ENCODE data around the gene TMEM255B.

TMEM255B gene

DNA sequence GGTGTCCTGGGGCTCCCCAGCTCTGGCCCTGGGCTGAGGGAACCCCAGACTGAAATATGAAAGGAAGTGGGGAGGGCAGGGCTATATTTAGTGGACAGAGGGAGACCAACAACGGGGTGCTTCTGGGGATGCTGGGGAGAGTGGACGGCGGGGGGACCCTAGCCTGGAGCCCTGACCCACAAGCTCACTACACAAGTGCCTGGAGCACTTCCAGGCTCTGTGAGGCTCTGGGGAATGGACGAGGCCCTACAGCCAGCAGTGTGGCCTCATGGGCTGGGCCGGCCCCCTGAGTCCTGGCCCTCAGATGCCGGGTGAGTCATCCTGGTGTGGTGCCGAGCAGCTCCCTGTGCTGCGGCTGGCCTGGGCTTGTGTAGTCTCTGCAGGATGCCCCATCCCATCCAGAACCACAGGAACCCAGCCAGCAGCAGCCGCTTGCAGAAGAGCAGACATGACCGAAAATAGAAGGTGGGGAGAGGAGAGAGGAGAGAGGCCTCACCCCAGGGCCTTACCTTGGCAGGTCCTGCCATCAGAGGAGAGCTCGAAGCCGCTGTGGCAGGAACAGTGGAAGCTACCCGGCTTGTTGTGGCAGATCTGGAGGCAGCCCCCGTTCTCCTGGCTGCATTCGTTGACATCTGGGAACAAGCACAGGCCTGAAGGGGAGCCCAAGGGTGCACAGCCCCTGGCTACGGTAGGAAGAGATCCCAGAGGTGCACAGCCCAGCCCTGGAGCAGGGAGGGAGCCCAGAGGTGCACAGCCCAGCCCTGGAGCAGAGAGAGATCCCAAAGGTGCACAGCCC lies 78.7 kb downstream of the TMEM255B start:
- peak; percentile 26 to 65 (median 43) for DNase-seq

- no peak for DNase-seq
These were observed 79.7 kb downstream of the TMEM255B start for GRCh38 chr13:113838711-113839201.

- DNase-seq, result no peak
These were observed 80.6 kb downstream of the TMEM255B start for GRCh38 chr13:113839536-113840204.

- DNase-seq, result no peak
These were observed 81.7 kb downstream of the TMEM255B start for GRCh38 chr13:113840541-113841352.

GRCh38 chr13:113841353-113841650 lies 82.3 kb downstream of the TMEM255B start:
- no peak for DNase-seq

DNA sequence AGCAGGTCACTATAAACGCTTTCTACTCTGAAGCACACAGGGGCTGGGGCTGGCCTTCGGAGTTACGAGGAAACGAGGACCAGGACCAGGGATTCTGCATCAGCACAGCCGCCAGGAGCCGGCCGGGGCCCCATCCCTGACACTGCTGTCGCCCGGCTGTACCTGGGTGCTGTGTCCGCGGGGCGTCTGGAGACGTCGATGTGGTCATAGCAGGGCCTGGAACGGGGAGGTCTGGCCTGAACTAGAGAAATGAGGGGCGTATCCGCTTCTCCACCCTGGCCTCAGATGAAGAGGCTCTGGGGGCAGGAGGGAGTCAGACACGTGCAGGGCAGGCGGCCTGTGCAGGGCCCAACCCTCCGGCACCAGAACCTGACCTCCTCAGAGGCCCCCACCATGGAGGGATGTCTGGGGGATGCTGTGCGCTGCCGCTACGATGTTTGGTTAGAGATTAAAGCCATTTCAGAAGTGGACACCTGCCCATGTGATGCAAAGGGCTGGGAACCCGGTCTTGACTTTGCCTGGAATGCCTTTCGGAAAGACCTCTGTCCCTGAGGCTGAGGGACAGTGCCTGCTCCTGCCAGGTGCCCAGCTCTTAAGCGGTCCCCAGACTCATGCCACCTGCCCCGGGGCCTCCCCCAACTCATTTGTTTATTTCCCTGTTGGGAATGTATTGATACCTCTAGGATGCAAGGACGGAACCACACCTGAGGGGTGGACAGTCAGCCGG lies 83.5 kb downstream of the TMEM255B start:
- DNase-seq, result no peak

DNA sequence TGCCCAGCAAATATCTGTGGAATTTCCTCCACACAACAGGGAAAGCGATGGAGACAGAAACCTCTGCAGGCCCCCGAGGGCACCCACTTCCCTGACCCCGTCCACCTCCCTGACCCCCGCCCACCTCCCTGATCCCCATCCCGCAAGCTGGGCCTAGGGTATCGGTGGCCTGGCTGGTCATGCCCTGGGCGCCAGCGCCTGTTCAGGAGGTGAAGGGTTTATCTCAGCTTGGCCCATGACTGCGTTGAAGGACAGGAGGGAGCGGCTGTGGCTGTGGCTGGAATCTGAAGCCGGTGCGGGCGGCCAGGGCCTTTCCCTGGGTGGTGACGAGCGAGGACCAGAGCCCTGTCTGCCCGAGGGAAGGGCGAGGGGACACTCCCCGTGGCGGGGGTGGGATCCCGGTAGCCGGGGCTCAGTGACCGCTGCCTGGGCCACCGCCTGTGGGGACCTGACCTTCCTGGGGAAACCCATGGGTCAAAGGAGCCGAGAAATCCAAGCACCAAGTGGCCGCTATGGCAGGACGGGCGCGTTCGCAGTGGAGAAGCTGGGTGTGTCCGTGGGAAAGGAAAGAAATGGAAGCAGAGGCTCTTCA lies 84.1 kb downstream of the TMEM255B start:
- DNase-seq, result no peak

DNA sequence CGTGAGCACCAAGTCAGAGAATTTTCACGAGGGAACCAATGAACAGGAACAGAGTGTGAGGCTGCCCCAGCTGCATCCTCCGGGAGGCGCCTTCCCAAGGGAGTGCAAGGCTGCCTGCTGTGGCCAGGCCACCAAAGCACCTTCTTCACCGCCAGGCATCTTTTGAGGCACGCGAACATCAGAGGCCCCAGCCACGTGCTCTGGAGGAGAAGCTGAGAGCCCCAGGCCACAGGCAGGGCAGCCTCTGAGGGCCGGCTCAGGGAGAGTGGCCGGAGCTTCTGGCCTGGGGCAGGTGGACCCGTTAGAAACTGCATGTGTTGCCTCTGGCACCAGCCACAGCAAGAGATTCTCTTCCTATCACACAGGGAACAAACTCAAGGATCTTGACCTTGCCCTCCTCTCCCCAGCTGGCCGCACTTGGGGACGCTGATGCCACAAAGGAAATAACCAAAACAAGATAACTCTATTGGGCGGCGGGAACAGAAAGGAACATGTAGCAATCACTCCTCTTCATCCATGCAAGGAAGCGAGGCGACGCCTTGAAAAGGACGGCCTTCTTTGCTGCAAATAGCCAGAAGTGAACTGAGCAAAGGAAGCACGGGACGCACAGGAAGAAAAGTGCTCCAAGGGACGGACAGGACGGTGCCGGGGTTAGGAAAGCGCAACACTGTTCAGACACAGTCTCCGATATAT lies 85.0 kb downstream of the TMEM255B start:
- DNase-seq, result peak in 1 of 3 donors; percentile 32

- DNase-seq, result no peak
These were observed 86.0 kb downstream of the TMEM255B start for GRCh38 chr13:113845055-113845454.

DNA sequence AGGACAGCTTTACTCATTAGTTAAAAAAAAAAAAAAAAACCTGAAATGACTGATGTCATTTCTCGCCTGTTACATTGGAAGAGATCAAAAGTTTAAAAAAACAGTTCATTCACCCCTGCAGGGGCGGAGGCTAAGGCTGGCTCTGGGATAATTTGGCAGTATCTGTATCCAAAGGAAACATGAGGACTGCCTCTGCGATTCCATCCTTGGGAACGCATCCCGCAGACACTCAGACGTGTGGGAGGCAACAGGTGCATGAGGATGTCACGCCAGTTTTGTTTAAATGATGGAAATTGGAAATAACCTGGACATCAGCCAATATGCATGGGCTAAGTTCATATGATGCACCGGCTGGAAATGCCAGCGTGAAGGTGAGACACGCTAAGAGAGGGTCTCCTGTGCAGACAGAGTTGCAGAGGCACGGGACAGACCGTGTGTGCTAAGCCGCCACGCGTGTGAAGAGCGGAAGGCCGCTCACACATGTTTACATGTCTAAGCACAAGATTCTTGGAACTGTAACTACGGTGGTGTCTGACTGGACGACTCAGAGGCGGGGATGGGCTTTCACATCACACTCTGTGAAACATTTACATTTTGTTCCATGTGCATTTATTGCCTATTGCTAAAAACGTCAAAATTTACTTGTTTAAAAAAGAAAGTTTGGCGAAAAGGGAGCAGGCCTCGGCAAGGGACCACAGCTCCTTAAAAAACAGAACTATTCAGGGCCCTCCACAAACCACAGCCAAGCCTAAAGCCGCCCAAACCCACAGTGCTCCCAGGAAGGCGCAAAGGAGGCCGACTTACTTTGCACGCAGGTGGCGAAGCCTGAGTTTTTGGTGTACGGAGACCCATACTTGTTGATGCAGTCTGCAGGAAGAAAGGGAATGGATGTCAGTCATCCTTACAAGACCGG lies 87.0 kb downstream of the TMEM255B start:
- no peak for DNase-seq

GRCh38 chr13:113846636-113847318 lies 87.8 kb downstream of the TMEM255B start:
- DNase-seq, result no peak

- DNase-seq, result no peak
These were observed 89.0 kb downstream of the TMEM255B start for GRCh38 chr13:113848020-113848419.

DNA sequence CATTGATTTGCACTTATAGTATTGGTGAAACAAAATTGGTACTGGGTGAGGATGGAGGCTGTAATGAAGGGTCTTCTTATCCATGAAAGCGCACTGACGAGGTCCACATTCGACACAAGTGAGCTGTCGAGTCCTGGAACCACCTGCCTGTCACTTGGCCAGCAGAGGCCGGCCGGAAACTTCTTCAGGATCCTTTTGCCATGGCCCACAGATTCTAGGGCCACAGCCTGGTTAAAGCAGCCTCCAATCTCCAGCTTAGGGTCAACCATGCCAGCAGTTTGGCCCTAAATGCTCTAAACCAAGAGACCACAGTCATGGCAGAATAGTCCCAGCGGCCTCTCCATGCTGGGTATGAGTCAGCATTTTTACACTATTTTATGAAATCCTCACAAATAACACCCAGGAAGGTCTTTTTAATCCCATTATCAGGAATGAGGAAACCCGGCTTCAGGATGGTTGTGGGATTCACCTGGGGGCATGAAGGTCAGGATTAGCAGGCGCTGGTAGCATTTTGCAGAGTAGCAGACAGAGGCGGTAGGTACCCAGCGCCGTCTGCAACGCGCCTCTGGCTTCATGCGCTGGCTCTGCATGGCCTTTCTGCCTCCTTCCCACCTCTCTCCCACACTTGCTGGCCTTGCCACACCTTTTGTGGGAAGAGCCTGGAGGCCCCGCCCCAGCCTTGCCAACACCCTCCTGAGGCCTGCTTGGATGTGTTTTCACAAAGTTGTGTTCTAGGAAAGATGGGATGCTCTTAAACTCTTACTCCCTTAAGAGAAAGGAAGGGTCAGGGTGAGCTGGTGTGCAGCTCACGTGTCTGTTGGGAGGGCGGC lies 89.6 kb downstream of the TMEM255B start:
- no peak for DNase-seq

DNA sequence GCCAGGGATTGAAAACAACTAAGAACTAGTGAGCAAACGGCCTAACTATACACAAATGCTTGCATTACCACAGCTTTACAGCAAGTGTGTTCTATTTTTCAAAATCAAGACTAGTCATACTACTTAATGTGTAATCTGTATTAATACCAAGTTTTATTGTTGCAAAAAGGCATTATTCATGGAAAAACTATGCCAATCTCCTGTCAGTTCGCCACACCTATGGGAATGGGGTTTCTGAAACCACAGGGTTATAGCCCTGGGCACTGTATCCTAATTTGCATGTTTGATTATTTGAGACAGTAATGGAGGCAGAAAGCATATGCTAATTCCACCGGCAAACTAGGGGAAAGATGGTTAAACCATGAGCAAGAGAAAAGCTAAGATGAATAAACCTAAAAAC lies 90.5 kb downstream of the TMEM255B start:
- no peak for DNase-seq

GRCh38 chr13:113849981-113850721 lies 91.1 kb downstream of the TMEM255B start:
- DNase-seq, result no peak

DNA sequence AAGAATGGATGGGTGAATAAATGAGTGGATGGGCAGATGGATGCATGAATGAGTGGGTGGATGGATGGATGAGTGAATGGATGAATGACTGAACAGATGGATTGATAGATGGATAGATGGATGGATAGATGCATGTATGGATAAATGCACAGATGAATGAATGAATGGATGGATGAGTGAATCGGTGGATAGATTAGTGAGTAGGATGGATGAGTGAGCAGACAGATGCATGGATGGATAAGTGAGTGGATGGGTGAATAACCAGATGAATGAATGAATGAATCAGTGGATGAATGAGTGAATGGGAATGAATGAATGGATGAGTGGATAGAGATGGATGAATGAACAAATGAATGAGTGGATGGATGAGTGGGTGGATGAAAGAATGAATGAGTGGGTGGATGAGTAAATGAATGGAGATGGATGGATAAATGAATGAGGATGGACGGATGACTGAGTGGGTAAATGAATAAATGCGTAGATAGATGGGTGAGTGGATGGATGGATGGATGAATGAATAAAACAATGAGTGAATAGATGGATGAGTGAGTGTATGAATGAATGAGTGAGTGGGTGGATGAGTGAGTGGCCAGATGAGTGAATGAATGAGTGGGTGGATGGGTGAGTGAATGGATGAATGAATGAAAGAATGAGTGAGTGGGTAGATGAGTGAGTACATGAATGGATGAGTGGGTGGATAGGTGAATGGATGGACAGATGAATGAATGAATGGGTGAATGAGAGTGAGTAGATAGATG lies 91.9 kb downstream of the TMEM255B start:
- DNase-seq, result no peak

- no peak for DNase-seq
These were observed 92.4 kb downstream of the TMEM255B start for GRCh38 chr13:113851480-113851803.
